DOHH2 (cell line): ENCODE measurements around the gene NQO2.

Experiments used
- H3F3A ChIP-seq: fragments of 200-600 bp; sonication (generic), shearing (Covaris generic); 2 replicates; pipeline ENCODE4 v1.6.0; 2016; ENCODE audit warnings: antibody characterized with exemption, mild to moderate bottlenecking; ENCODE audit not compliant: control insufficient read depth, insufficient read depth
- H3K27ac ChIP-seq: fragments of 200-600 bp; sonication (generic); 2 replicates; pipeline ENCODE4 v1.5.1; 2014; ENCODE audit warnings: low read depth, mild to moderate bottlenecking, low read length, moderate library complexity
- H3K27me3 ChIP-seq: fragments of 200-600 bp; sonication (generic); 2 replicates; pipeline ENCODE4 v1.6.1; 2014; ENCODE audit warnings: mild to moderate bottlenecking, low read length, mixed read lengths; ENCODE audit not compliant: control insufficient read depth
- H3K36me3 ChIP-seq: fragments of 200-600 bp; sonication (generic); 2 replicates; pipeline ENCODE4 v1.6.1; 2014; ENCODE audit warnings: mild to moderate bottlenecking, low read length, moderate library complexity, mixed read lengths; ENCODE audit not compliant: control insufficient read depth
- H3K4me1 ChIP-seq: fragments of 200-600 bp; sonication (generic); 2 replicates; pipeline ENCODE4 v1.6.1; 2014; ENCODE audit warnings: mild to moderate bottlenecking, low read length, mixed read lengths; ENCODE audit not compliant: control insufficient read depth
- H3K4me2 ChIP-seq: fragments of 200-600 bp; sonication (generic); 2 replicates; pipeline ENCODE4 v1.6.0; 2014; ENCODE audit warnings: mild to moderate bottlenecking, low read length, moderate library complexity
- H3K4me3 ChIP-seq: fragments of 200-600 bp; sonication (generic); 2 replicates; pipeline ENCODE4 v1.5.1; 2014; ENCODE audit warnings: mild to moderate bottlenecking, low read length, mixed read lengths
- H3K79me2 ChIP-seq: fragments of 200-600 bp; sonication (generic); 2 replicates; pipeline ENCODE4 v1.6.1; 2014; ENCODE audit warnings: mild to moderate bottlenecking, low read length, mixed read lengths; ENCODE audit not compliant: control insufficient read depth
- H3K9me2 ChIP-seq: fragments of 200-600 bp; sonication (generic); replicated peaks from 2 replicates; pipeline ENCODE4 v1.6.1; 2014; ENCODE audit warnings: mild to moderate bottlenecking, low read length, mixed read lengths; ENCODE audit not compliant: control insufficient read depth
- H3K9me3 ChIP-seq: fragments of 200-600 bp; sonication (generic); 2 replicates; pipeline ENCODE4 v1.6.1; 2014; ENCODE audit warnings: antibody characterized with exemption, low read length, mixed read lengths; ENCODE audit not compliant: control insufficient read depth, insufficient read depth
- H4K20me1 ChIP-seq: fragments of 200-600 bp; sonication (generic); 2 replicates; pipeline ENCODE4 v1.6.0; 2014; ENCODE audit warnings: low read depth, mild to moderate bottlenecking, antibody characterized with exemption, low read length, moderate library complexity; ENCODE audit not compliant: control insufficient read depth, insufficient read depth
- EZH2phosphoT487 ChIP-seq: fragments of 200-600 bp; sonication (generic); IDR thresholded peaks from 2 replicates; pipeline ENCODE4 v1.6.1; 2017; ENCODE audit warnings: borderline replicate concordance, mild to moderate bottlenecking, antibody characterized with exemption, low read length, moderate library complexity, mixed read lengths
- TF ChIP-seq, protein P1 (sequence below): fragments of 200-600 bp; sonication (generic); IDR thresholded peaks from one replicate; pipeline ENCODE4 v1.5.1; 2014; ENCODE audit warnings: antibody characterized with exemption, mild to moderate bottlenecking, low read depth, low read length; ENCODE audit not compliant: poor library complexity, severe bottlenecking

NQO2 gene

DNA sequence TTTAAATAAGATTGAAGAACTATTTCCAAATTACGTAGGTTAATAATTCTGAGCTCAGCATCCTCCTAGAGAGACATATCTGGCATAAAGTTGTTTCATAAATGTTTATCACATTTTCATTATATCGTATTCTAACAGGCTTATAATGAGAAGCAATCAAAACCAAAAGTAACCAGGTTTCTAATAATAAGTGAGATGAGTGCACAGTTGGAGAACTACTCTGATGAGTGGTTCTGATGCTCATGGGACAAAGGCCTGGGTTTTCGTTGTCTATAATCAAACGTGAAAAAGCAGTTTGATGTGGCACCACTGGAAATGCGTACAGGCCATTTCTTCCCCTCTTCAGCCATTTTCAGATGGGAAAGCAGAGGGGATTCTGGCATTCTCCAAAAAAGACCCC lies 23.6 kb upstream of the NQO2 start:
- TF ChIP-seq EZH2phosphoT487 = no peak
- TF ChIP-seq, protein P1, sequence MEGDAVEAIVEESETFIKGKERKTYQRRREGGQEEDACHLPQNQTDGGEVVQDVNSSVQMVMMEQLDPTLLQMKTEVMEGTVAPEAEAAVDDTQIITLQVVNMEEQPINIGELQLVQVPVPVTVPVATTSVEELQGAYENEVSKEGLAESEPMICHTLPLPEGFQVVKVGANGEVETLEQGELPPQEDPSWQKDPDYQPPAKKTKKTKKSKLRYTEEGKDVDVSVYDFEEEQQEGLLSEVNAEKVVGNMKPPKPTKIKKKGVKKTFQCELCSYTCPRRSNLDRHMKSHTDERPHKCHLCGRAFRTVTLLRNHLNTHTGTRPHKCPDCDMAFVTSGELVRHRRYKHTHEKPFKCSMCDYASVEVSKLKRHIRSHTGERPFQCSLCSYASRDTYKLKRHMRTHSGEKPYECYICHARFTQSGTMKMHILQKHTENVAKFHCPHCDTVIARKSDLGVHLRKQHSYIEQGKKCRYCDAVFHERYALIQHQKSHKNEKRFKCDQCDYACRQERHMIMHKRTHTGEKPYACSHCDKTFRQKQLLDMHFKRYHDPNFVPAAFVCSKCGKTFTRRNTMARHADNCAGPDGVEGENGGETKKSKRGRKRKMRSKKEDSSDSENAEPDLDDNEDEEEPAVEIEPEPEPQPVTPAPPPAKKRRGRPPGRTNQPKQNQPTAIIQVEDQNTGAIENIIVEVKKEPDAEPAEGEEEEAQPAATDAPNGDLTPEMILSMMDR = no peak
- Histone ChIP-seq H3K27me3 (peaks cover 48% of the 10 kb centered on the region), H3K27ac (no peak overlapping the region), H3K9me3 (no peaks in the 10 kb centered on the region), H3F3A (peaks cover 7% of the 10 kb centered on the region), H3K4me2 (no peak overlapping the region), H3K4me1 (peaks cover 13% of the 10 kb centered on the region), H3K9me2 (no peaks in the 10 kb centered on the region), H4K20me1 (no peaks in the 10 kb centered on the region), H3K4me3 (no peak overlapping the region), H3K36me3 (no peaks in the 10 kb centered on the region), H3K79me2 (no peaks in the 10 kb centered on the region)

DNA sequence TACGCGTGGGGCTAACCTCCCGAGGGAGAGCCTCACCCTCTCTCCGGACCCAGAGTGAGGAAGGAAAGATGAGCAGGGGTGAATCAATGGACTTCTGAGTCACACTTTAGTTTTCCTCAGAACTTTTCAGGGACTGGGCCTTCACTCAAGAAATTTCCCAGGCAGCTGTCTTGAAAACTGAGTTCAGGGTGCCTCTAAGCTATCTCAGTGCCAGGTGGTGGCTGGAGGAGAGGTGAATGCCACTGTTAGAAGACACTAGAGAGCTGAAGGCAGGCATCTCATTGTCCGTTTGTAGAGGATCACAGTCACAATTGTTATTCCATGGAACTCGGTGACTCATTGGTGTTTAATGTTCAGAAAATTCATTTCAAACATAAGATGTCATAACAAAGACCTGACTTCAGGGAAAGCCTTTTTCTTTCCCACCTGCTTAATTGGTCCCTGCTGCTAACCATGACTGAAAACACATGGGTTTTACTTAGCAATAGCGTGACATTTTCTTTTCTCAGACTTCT lies 23.1 kb upstream of the NQO2 start:
- no peaks in the 10 kb centered on the region for H3K79me2 ChIP-seq
- H3K4me1 ChIP-seq = peaks cover 9% of the 10 kb centered on the region
- H3K9me2 ChIP-seq = no peaks in the 10 kb centered on the region
- peaks cover 7% of the 10 kb centered on the region for H3F3A ChIP-seq
- peaks cover 49% of the 10 kb centered on the region for H3K27me3 ChIP-seq
- no peaks in the 10 kb centered on the region for H3K9me3 ChIP-seq
- no peak overlapping the region for H3K27ac ChIP-seq
- no peak overlapping the region for H3K4me3 ChIP-seq
- H3K4me2 ChIP-seq = no peak overlapping the region
- no peak for TF ChIP-seq EZH2phosphoT487
- TF ChIP-seq, protein P1 = no peak
- H4K20me1 ChIP-seq = no peaks in the 10 kb centered on the region
- H3K36me3 ChIP-seq = no peaks in the 10 kb centered on the region

DNA sequence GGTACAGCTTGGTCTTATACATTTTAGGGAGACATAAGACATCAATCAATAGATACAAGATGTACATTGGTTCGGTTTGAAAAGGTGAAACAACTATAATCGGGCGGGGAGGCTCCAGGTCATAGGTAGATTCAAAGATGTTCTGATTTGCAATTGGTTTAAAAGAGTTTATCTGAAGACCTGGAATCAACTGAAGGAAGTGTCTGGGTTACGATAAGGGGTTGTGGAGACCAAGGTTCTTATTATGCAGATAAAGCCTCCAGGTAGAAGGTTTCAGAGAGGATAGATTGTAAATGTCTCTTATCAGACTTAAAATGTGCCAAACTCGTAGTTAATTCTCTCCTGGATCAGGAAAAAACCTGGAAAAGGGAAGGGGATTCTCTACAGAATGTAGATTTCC lies 22.4 kb upstream of the NQO2 start:
- Histone ChIP-seq H3K9me2 (no peaks in the 10 kb centered on the region), H3K27ac (no peak overlapping the region), H3K9me3 (no peaks in the 10 kb centered on the region), H3K79me2 (no peaks in the 10 kb centered on the region), H3K4me1 (peaks cover 3% of the 10 kb centered on the region), H3F3A (peaks cover 7% of the 10 kb centered on the region), H3K4me3 (no peak overlapping the region), H3K36me3 (no peaks in the 10 kb centered on the region), H4K20me1 (no peaks in the 10 kb centered on the region), H3K4me2 (no peak overlapping the region), H3K27me3 (peaks cover 48% of the 10 kb centered on the region)
- TF ChIP-seq, protein P1 = no peak
- no peak for TF ChIP-seq EZH2phosphoT487
